GM23338 (cell line): ENCODE measurements around the gene NARS2. TPM values are rescaled to one million over a fixed set of nuclear protein-coding genes. Genes with fewer than 3 reads are reported as not detected.

ENCODE experiments used
- ATAC-seq: fragments of 200-7000 bp; cut with Tn5 transposase; 3 replicates; pipeline ENCODE4 v1.9.1; 2020
- DNase-seq: peaks from one replicate; pipeline ENCODE4 v3.0.0-alpha.2; 2015; ENCODE audit warnings: low spot score
- H2AFZ ChIP-seq: fragments of 200-600 bp; sonication (generic); 2 replicates; pipeline ENCODE4 v1.8.0; 2016; ENCODE audit warnings: antibody characterized with exemption, mild to moderate bottlenecking, moderate library complexity
- H3F3A ChIP-seq: fragments of 200-600 bp; sonication (generic); replicated peaks from 2 replicates; pipeline ENCODE4 v1.8.0; 2017; ENCODE audit warnings: antibody characterized with exemption, mixed run types, low read depth
- H3K27ac ChIP-seq: fragments of 200-600 bp; sonication (generic); 2 replicates; pipeline ENCODE4 v1.6.1; 2016; ENCODE audit warnings: low read depth
- H3K27me3 ChIP-seq: fragments of 200-600 bp; sonication (generic); 2 replicates; pipeline ENCODE4 v1.8.0; 2016; ENCODE audit warnings: mild to moderate bottlenecking, mixed run types, moderate library complexity; ENCODE audit not compliant: insufficient read depth
- H3K36me3 ChIP-seq: fragments of 200-600 bp; sonication (generic); 2 replicates; pipeline ENCODE4 v1.8.0; 2016; ENCODE audit warnings: mild to moderate bottlenecking; ENCODE audit not compliant: insufficient read depth
- H3K4me1 ChIP-seq: fragments of 200-600 bp; sonication (generic); 2 replicates; pipeline ENCODE4 v1.8.0; 2016; ENCODE audit warnings: mild to moderate bottlenecking, moderate library complexity; ENCODE audit not compliant: insufficient read depth
- H3K4me2 ChIP-seq: fragments of 200-600 bp; sonication (generic); 2 replicates; pipeline ENCODE4 v1.7.1; 2017; ENCODE audit warnings: mixed run types
- H3K4me3 ChIP-seq: fragments of 200-600 bp; sonication (generic); 2 replicates; pipeline ENCODE4 v1.6.1; 2016; ENCODE audit warnings: mixed run types
- H3K79me2 ChIP-seq: fragments of 200-600 bp; sonication (generic); replicated peaks from 2 replicates; pipeline ENCODE4 v1.8.0; 2017; ENCODE audit warnings: mild to moderate bottlenecking; ENCODE audit not compliant: insufficient read depth
- H3K9me2 ChIP-seq: fragments of 200-600 bp; sonication (generic); 2 replicates; pipeline ENCODE4 v1.8.0; 2017; ENCODE audit not compliant: insufficient read depth
- H4K20me1 ChIP-seq: fragments of 200-600 bp; sonication (generic); replicated peaks from 2 replicates; pipeline ENCODE4 v1.8.0; 2017; ENCODE audit warnings: mild to moderate bottlenecking; ENCODE audit not compliant: insufficient read depth
- H3K27ac Mint-ChIP-seq: 2 replicates; pipeline ENCODE4 v1.8.0; 2020; ENCODE audit warnings: inconsistent platforms, mild to moderate bottlenecking, moderate library complexity, mixed read lengths
- H3K27me3 Mint-ChIP-seq: 3 replicates; pipeline ENCODE4 v1.8.0; 2022; ENCODE audit warnings: low read depth, mild to moderate bottlenecking, moderate library complexity, mixed read lengths, inconsistent platforms; ENCODE audit not compliant: insufficient read depth, poor library complexity
- H3K36me3 Mint-ChIP-seq: 3 replicates; pipeline ENCODE4 v1.8.0; 2021; ENCODE audit warnings: low read depth, mild to moderate bottlenecking, inconsistent platforms, moderate library complexity, mixed read lengths
- H3K4me1 Mint-ChIP-seq: 3 replicates; pipeline ENCODE4 v1.8.0; 2020; ENCODE audit warnings: mild to moderate bottlenecking, inconsistent platforms, mixed read lengths
- H3K4me3 Mint-ChIP-seq: 3 replicates; pipeline ENCODE4 v1.8.0; 2021; ENCODE audit warnings: moderate library complexity, mild to moderate bottlenecking, inconsistent platforms, mixed read lengths
- H3K9me3 Mint-ChIP-seq: 3 replicates; pipeline ENCODE4 v1.8.0; 2020; ENCODE audit warnings: moderate library complexity, mild to moderate bottlenecking, inconsistent platforms, mixed read lengths
- CREB1 ChIP-seq: fragments of 250-450 bp; sonication (Bioruptor Pico); IDR thresholded peaks from 2 replicates; pipeline ENCODE4 v1.5.0; 2020; ENCODE audit warnings: low read depth, mild to moderate bottlenecking, moderate library complexity
- CTCF ChIP-seq, 2 experiments: fragments of 200-600 bp in 1 of 2; sonication (generic) in 1 of 2; conservative IDR thresholded peaks; 2 replicates each; pipeline versions ENCODE4 v1.5.1 to v1.6.1; 2016 to 2017; ENCODE audit warnings: antibody characterized with exemption in 2 of 2, low read depth in 2 of 2, mild to moderate bottlenecking in 2 of 2, moderate library complexity in 1 of 2
- ETS1 ChIP-seq: IDR thresholded peaks from 2 replicates; pipeline ENCODE4 v1.6.1; 2016; ENCODE audit warnings: antibody characterized with exemption
- EZH2 ChIP-seq: fragments of 200-600 bp; sonication (generic); IDR thresholded peaks from one replicate; pipeline ENCODE4 v1.8.0; 2017; ENCODE audit warnings: antibody characterized with exemption, mild to moderate bottlenecking, low read depth; ENCODE audit not compliant: unreplicated experiment
- EZH2phosphoT487 ChIP-seq: fragments of 200-600 bp; sonication (generic); IDR thresholded peaks from one replicate; pipeline ENCODE4 v1.8.1; 2018; ENCODE audit warnings: antibody characterized with exemption; ENCODE audit not compliant: unreplicated experiment
- JUNB ChIP-seq: IDR thresholded peaks from one replicate; pipeline ENCODE4 v1.6.1; 2016; ENCODE audit warnings: antibody characterized with exemption; ENCODE audit not compliant: unreplicated experiment
- NANOG ChIP-seq: IDR thresholded peaks from 2 replicates; pipeline ENCODE4 v1.6.1; 2016; ENCODE audit warnings: antibody characterized with exemption, borderline replicate concordance
- POLR2AphosphoS5 ChIP-seq: IDR thresholded peaks from 2 replicates; pipeline ENCODE4 v1.6.1; 2016; ENCODE audit warnings: antibody characterized with exemption, low read depth
- REST ChIP-seq: IDR thresholded peaks from one replicate; pipeline ENCODE4 v1.6.1; 2018; ENCODE audit warnings: antibody characterized with exemption; ENCODE audit not compliant: unreplicated experiment
- STAT1 ChIP-seq: IDR thresholded peaks from one replicate; pipeline ENCODE4 v1.6.1; 2016; ENCODE audit warnings: antibody characterized with exemption; ENCODE audit not compliant: unreplicated experiment
- ZNF114 ChIP-seq: fragments of 250-450 bp; sonication (Bioruptor Pico); IDR thresholded peaks from 2 replicates; pipeline ENCODE4 v1.5.0; 2020; ENCODE audit warnings: mild to moderate bottlenecking, moderate library complexity
- ZNF462 ChIP-seq: fragments of 250-450 bp; sonication (Bioruptor Pico); IDR thresholded peaks from 2 replicates; pipeline ENCODE4 v1.5.0; 2020; ENCODE audit warnings: mild to moderate bottlenecking, moderate library complexity
- polyA plus RNA-seq: library from polyadenylated mRNA; unstranded; fragments of >200 nt; fragmentation: Nextera tagmentation; extraction: Ambion mirVana; gene quantifications from 2 replicates; pipeline ENCODE4 v1.2.1, GENCODE V29; 2016
- total RNA-seq: library from RNA; depleted of rRNA; stranded (reverse); fragments of >200 nt; shearing (Covaris generic); gene quantifications from 2 replicates; pipeline ENCODE4 v1.2.3, GENCODE V29; 2014

NARS2 gene
- total and polyA plus RNA-seq, 2 experiments from 2014 or later: 45.7 to 62.0 TPM

GRCh38 chr11:78418584-78419211 lies 156.0 kb downstream of the NARS2 start:
- DNase-seq (no peak), ATAC-seq (no peak)
- Histone ChIP-seq H3F3A (0 out of 2 replicates have a peak, but pooled peaks cover 12% of the 10 kb centered on the region), H2AFZ (peak overlapping the region; percentile 94), H3K4me3 (peak overlapping the region; percentile 80), H3K36me3 (no peaks in the 10 kb centered on the region), H3K9me2 (no peaks in the 10 kb centered on the region), H3K4me2 (peak overlapping the region; percentile 95), H3K27ac (no peak overlapping the region), H3K27me3 (peaks cover 20% of the 10 kb centered on the region), H3K4me1 (peaks cover 17% of the 10 kb centered on the region), H4K20me1 (peaks cover 3% of the 10 kb centered on the region; the same call in 1 of the 2 replicates), H3K79me2 (peaks cover 5% of the 10 kb centered on the region; the same call in 1 of the 2 replicates)
- Mint-ChIP-seq H3K4me1 (peaks cover 29% of the 10 kb centered on the region), H3K27me3 (peaks cover 29% of the 10 kb centered on the region), H3K27ac (no peak overlapping the region), H3K9me3 (no peaks in the 10 kb centered on the region), H3K4me3 (peak overlapping the region; percentile 81), H3K36me3 (no peaks in the 10 kb centered on the region)
- no peak for TF ChIP-seq STAT1
- no peak for TF ChIP-seq ZNF114 (CRISPR knock-in tag)
- TF ChIP-seq NANOG: no peak
- TF ChIP-seq REST: no peak
- no peak for TF ChIP-seq JUNB
- TF ChIP-seq EZH2phosphoT487: no peak
- no peak for TF ChIP-seq ETS1
- no peak for TF ChIP-seq EZH2
- TF ChIP-seq CREB1 (CRISPR knock-in tag): no peak
- TF ChIP-seq ZNF462 (CRISPR knock-in tag): no peak
- TF ChIP-seq CTCF (conservative IDR thresholded peaks at IDR 0.05; ENCODE audit: low read depth in 2 of 2): no peak
- TF ChIP-seq POLR2AphosphoS5: no peak
